ENCODE data around the gene ABCD1. TPM values are rescaled to one million over a fixed set of nuclear protein-coding genes. Genes with fewer than 3 reads are reported as not detected.
A peak's percentile ranks its signal among the peaks of the same experiment; 100 is the strongest.

Gene ABCD1
- total RNA-seq, 1 experiment from 2014 or later: 14.4 TPM

DNA sequence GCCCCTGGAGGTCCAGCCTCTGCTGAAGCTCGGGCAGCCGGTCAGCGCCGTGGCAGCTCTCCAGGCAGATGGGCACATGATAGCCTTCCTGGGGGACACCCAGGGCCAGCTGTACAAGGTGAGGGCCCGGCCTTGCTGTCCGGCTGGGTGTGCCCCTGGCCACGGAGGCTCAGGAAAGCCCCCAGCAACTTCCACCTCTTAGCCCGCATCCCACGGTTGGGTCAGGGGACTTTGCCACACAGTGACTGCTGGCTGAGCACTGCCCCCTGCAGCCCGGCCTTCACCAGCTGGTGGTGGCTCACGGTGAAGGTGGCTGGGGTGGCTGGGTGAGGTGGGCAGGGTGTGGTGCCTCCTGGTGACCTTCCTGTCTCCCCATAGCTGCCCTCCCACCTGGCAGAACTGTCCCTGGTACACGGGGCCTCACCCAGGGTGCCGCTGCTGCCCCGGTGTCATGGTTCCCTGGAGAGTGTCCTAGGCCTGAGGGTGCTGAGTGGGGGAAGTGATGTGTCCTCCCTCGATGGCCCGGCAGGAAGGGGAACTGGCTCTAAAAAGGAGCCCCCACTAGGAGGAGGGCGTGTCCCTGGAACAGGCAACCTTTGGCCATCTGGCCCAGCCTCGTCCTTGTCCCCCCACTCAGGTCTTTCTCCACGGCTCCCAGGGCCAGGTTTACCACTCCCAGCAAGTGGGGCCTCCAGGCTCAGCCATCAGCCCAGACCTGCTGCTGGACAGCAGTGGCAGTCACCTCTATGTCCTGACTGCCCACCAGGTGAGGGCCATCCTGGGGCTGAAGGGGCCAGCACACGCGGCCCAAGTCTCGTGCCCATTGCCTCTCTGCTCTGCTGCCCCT, 43.9 kb downstream of the ABCD1 start:
- DNase-seq: no peak
- H3K36me3 Mint-ChIP-seq (ENCODE audit: insufficient read depth, unreplicated experiment): peaks cover 37% of the 10 kb centered on the region
- no TSS peak for BruUV-seq (replicated peaks)
- TF ChIP-seq, protein P1, sequence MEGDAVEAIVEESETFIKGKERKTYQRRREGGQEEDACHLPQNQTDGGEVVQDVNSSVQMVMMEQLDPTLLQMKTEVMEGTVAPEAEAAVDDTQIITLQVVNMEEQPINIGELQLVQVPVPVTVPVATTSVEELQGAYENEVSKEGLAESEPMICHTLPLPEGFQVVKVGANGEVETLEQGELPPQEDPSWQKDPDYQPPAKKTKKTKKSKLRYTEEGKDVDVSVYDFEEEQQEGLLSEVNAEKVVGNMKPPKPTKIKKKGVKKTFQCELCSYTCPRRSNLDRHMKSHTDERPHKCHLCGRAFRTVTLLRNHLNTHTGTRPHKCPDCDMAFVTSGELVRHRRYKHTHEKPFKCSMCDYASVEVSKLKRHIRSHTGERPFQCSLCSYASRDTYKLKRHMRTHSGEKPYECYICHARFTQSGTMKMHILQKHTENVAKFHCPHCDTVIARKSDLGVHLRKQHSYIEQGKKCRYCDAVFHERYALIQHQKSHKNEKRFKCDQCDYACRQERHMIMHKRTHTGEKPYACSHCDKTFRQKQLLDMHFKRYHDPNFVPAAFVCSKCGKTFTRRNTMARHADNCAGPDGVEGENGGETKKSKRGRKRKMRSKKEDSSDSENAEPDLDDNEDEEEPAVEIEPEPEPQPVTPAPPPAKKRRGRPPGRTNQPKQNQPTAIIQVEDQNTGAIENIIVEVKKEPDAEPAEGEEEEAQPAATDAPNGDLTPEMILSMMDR (IDR thresholded peaks at IDR 0.05; ENCODE audit: unreplicated experiment): no peak
- intact Hi-C loops (cut with micrococcal nuclease; ENCODE audit: unreplicated experiment): no loop called here
- no peak overlapping the region for H3K4me3 Mint-ChIP-seq (ENCODE audit: low read depth, unreplicated experiment)
- peaks cover 11% of the 10 kb centered on the region for H3K4me1 Mint-ChIP-seq (ENCODE audit: low read depth, unreplicated experiment)
- no peak overlapping the region for H3K27ac Mint-ChIP-seq (ENCODE audit: unreplicated experiment)
- H3K27me3 Mint-ChIP-seq (ENCODE audit: unreplicated experiment): no peaks in the 10 kb centered on the region
- no peaks in the 10 kb centered on the region for H3K9me3 Mint-ChIP-seq (ENCODE audit: low read depth, unreplicated experiment)
- CTCF ChIA-PET: no interaction called here

DNA sequence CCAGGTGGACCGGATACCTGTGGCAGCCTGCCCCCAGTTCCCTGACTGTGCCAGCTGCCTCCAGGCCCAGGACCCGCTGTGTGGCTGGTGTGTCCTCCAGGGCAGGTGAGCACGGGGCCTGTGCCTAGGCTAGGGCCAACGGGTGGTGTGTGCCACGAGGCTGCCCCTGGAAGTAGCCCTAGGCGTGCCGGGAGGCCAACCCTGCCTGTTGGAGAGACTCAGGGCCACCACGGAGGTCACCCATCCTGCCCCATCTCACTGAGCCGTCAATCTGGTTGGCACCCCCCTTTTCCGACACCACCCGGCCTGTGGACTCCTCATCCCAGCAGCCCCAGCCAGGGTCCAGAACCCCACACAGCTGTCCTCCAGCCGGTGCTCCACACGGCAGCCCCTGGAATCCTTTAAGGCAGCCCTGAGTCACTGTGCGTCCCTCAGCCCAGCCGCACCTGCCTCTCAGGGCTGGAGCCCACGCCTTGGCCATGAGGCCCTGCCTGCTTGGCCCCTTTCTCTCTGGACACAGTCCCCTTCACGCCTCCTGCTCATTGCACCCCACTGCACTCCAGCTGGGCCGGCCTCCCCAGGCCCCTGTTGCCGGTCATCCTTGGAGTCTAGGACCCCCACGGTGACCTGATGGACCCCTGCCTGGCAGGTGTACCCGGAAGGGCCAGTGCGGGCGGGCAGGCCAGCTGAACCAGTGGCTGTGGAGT, 44.7 kb downstream of the ABCD1 start:
- no peak overlapping the region for H3K27ac Mint-ChIP-seq (ENCODE audit: unreplicated experiment)
- intact Hi-C loops (cut with micrococcal nuclease; ENCODE audit: unreplicated experiment): no loop called here

GRCh38 chrX:153769865-153770600, 45.4 kb downstream of the ABCD1 start:
- BruUV-seq (replicated peaks): no TSS peak
- Mint-ChIP-seq H3K27me3 (ENCODE audit: unreplicated experiment) (no peaks in the 10 kb centered on the region), H3K27ac (ENCODE audit: unreplicated experiment) (peak overlapping the region; percentile 18), H3K9me3 (ENCODE audit: low read depth, unreplicated experiment) (no peaks in the 10 kb centered on the region), H3K4me3 (ENCODE audit: low read depth, unreplicated experiment) (no peak overlapping the region), H3K36me3 (ENCODE audit: insufficient read depth, unreplicated experiment) (peaks cover 28% of the 10 kb centered on the region), H3K4me1 (ENCODE audit: low read depth, unreplicated experiment) (peaks cover 11% of the 10 kb centered on the region)
- intact Hi-C loops (cut with micrococcal nuclease; ENCODE audit: unreplicated experiment): no loop called here
- no peak for DNase-seq
- CTCF ChIA-PET: no interaction called here
- TF ChIP-seq, protein P1 (IDR thresholded peaks at IDR 0.05; ENCODE audit: unreplicated experiment): no peak

More for the DNA sequence above, 44.7 kb downstream of the ABCD1 start:
- TF ChIP-seq, protein P1 (IDR thresholded peaks at IDR 0.05; ENCODE audit: unreplicated experiment): no peak
- peaks cover 11% of the 10 kb centered on the region for H3K4me1 Mint-ChIP-seq (ENCODE audit: low read depth, unreplicated experiment)
- no peaks in the 10 kb centered on the region for H3K9me3 Mint-ChIP-seq (ENCODE audit: low read depth, unreplicated experiment)
- no peak overlapping the region for H3K4me3 Mint-ChIP-seq (ENCODE audit: low read depth, unreplicated experiment)
- no peaks in the 10 kb centered on the region for H3K27me3 Mint-ChIP-seq (ENCODE audit: unreplicated experiment)
- CTCF ChIA-PET: no interaction called here
- H3K36me3 Mint-ChIP-seq (ENCODE audit: insufficient read depth, unreplicated experiment): peaks cover 32% of the 10 kb centered on the region
- no peak for DNase-seq
- BruUV-seq (replicated peaks): no TSS peak

GRCh38 chrX:153770601-153771414, 46.2 kb downstream of the ABCD1 start:
- Mint-ChIP-seq H3K36me3 (ENCODE audit: insufficient read depth, unreplicated experiment) (peaks cover 28% of the 10 kb centered on the region), H3K4me1 (ENCODE audit: low read depth, unreplicated experiment) (peaks cover 11% of the 10 kb centered on the region), H3K27me3 (ENCODE audit: unreplicated experiment) (no peaks in the 10 kb centered on the region), H3K9me3 (ENCODE audit: low read depth, unreplicated experiment) (no peaks in the 10 kb centered on the region), H3K27ac (ENCODE audit: unreplicated experiment) (no peak overlapping the region), H3K4me3 (ENCODE audit: low read depth, unreplicated experiment) (no peak overlapping the region)
- no peak for DNase-seq
- intact Hi-C loops (cut with micrococcal nuclease; ENCODE audit: unreplicated experiment): no loop called here
- TF ChIP-seq, protein P1 (IDR thresholded peaks at IDR 0.05; ENCODE audit: unreplicated experiment): no peak
- CTCF ChIA-PET: interaction anchor here (0.5 kb wide), 1 partner anchor 87 kb away, joined by 4 read pairs; no protein-coding TSS in a partner anchor
- BruUV-seq (replicated peaks): no TSS peak

Measured in Calu3 (cell line).